Endothelial cell (in vitro differentiated cells): ENCODE data around the gene HS3ST5. TPM values are rescaled to one million over a fixed set of nuclear protein-coding genes. Genes with fewer than 3 reads are reported as not detected.
A peak's percentile ranks its signal among the peaks of the same experiment; 100 is the strongest.

Source experiments
- DNase-seq: peaks from one replicate; pipeline ENCODE4 v3.0.0; 2021; ENCODE audit warnings: low spot score
- H3K27ac Mint-ChIP-seq: one replicate; pipeline ENCODE4 v1.8.0; 2021; ENCODE audit warnings: mixed read lengths, inconsistent platforms; ENCODE audit not compliant: unreplicated experiment
- H3K27me3 Mint-ChIP-seq: one replicate; pipeline ENCODE4 v1.8.0; 2021; ENCODE audit warnings: mild to moderate bottlenecking, moderate library complexity, mixed read lengths, inconsistent platforms; ENCODE audit not compliant: unreplicated experiment
- H3K36me3 Mint-ChIP-seq: one replicate; pipeline ENCODE4 v1.8.0; 2021; ENCODE audit warnings: mild to moderate bottlenecking, low read depth, mixed read lengths, inconsistent platforms; ENCODE audit not compliant: unreplicated experiment
- H3K4me1 Mint-ChIP-seq: one replicate; pipeline ENCODE4 v1.8.0; 2021; ENCODE audit warnings: mild to moderate bottlenecking, mixed read lengths, inconsistent platforms; ENCODE audit not compliant: unreplicated experiment
- H3K4me3 Mint-ChIP-seq: one replicate; pipeline ENCODE4 v1.8.0; 2021; ENCODE audit warnings: mild to moderate bottlenecking, mixed read lengths, inconsistent platforms; ENCODE audit not compliant: unreplicated experiment
- H3K9me3 Mint-ChIP-seq: one replicate; pipeline ENCODE4 v1.8.0; 2021; ENCODE audit warnings: mixed read lengths, inconsistent platforms; ENCODE audit not compliant: unreplicated experiment
- CTCF ChIP-seq: fragments of 200-600 bp; sonication (generic); IDR thresholded peaks from one replicate; pipeline ENCODE4 v1.5.0; 2021; ENCODE audit warnings: antibody characterized with exemption; ENCODE audit not compliant: unreplicated experiment
- total RNA-seq: library from RNA; stranded (reverse); fragmentation: NEBNext Ultra II Directional; extraction: Animal tissue kit (Norgen Biotek cat#: 25700); gene quantifications from one replicate; pipeline ENCODE4 v1.2.1, GENCODE V29; 2021; ENCODE audit not compliant: unreplicated experiment

The HS3ST5 gene
- total RNA-seq, 1 donor from 2014 or later, result 0.51 TPM

GRCh38 chr6:114288701-114289495 lies 53.9 kb downstream of the HS3ST5 start:
- H3K27ac Mint-ChIP-seq, result no peak overlapping the region
- H3K9me3 Mint-ChIP-seq, result no peaks in the 10 kb centered on the region
- H3K36me3 Mint-ChIP-seq, result no peaks in the 10 kb centered on the region
- no peaks in the 10 kb centered on the region for H3K27me3 Mint-ChIP-seq
- no peak for DNase-seq
- no peaks in the 10 kb centered on the region for H3K4me1 Mint-ChIP-seq
- no peak for TF ChIP-seq CTCF
- H3K4me3 Mint-ChIP-seq, result no peak overlapping the region

- no peak for TF ChIP-seq CTCF
- Mint-ChIP-seq H3K27me3 (no peaks in the 10 kb centered on the region), H3K4me1 (peaks cover 4% of the 10 kb centered on the region), H3K4me3 (no peak overlapping the region), H3K36me3 (no peaks in the 10 kb centered on the region), H3K27ac (no peak overlapping the region), H3K9me3 (no peaks in the 10 kb centered on the region)
- no peak for DNase-seq
Observed at GRCh38 chr6:114287461-114287860, 55.4 kb downstream of the HS3ST5 start.

- no peak for DNase-seq
- Mint-ChIP-seq H3K9me3 (no peaks in the 10 kb centered on the region), H3K27ac (no peak overlapping the region), H3K4me3 (no peak overlapping the region), H3K36me3 (no peaks in the 10 kb centered on the region), H3K27me3 (no peaks in the 10 kb centered on the region), H3K4me1 (peaks cover 12% of the 10 kb centered on the region)
- TF ChIP-seq CTCF, result no peak
Observed at GRCh38 chr6:114286211-114286610, 56.6 kb downstream of the HS3ST5 start.

GRCh38 chr6:114284281-114284680 lies 58.5 kb downstream of the HS3ST5 start:
- Mint-ChIP-seq H3K9me3 (no peaks in the 10 kb centered on the region), H3K27me3 (no peaks in the 10 kb centered on the region), H3K27ac (no peak overlapping the region), H3K4me1 (peaks cover 20% of the 10 kb centered on the region), H3K4me3 (no peak overlapping the region), H3K36me3 (no peaks in the 10 kb centered on the region)
- DNase-seq, result no peak
- TF ChIP-seq CTCF, result no peak

- H3K9me3 Mint-ChIP-seq, result no peaks in the 10 kb centered on the region
- DNase-seq, result no peak
- H3K4me3 Mint-ChIP-seq, result no peak overlapping the region
- no peaks in the 10 kb centered on the region for H3K36me3 Mint-ChIP-seq
- peak overlapping the region; percentile 53 for H3K27ac Mint-ChIP-seq
- H3K27me3 Mint-ChIP-seq, result no peaks in the 10 kb centered on the region
- no peak for TF ChIP-seq CTCF
- peaks cover 35% of the 10 kb centered on the region for H3K4me1 Mint-ChIP-seq
Observed at GRCh38 chr6:114282292-114282691, 60.5 kb downstream of the HS3ST5 start.
